Measurements from ENCODE around the gene POM121L2. TPM values are rescaled to one million over a fixed set of nuclear protein-coding genes. Genes with fewer than 3 reads are reported as not detected.

The POM121L2 gene
- total and polyA plus RNA-seq, 2 of the 13 experiments (the other 11 are each of a cell fraction or from before 2014, with no cell fraction given) = not detected

GRCh38 chr6:27332692-27333641 is 20.9 kb upstream of the POM121L2 start (continued):
- no peak for TF ChIP-seq ZNF337 (CRISPR knock-in tag; IDR thresholded peaks at IDR 0.05; ENCODE audit: borderline replicate concordance, low read depth)
- TF ChIP-seq SNAI1 (CRISPR knock-in tag; IDR thresholded peaks at IDR 0.05; ENCODE audit: borderline replicate concordance) = no peak
- no peak for TF ChIP-seq ZFP41 (CRISPR knock-in tag; IDR thresholded peaks at IDR 0.05; ENCODE audit: borderline replicate concordance)
- TF ChIP-seq ZNF20 (CRISPR knock-in tag; IDR thresholded peaks at IDR 0.05) = no peak
- TF ChIP-seq HCFC1 (IDR thresholded peaks at IDR 0.05; ENCODE audit: low read depth, low read length) = no peak
- no peak for TF ChIP-seq ZNF552 (CRISPR knock-in tag; IDR thresholded peaks at IDR 0.05; ENCODE audit: borderline replicate concordance)
- TF ChIP-seq MEF2D (CRISPR knock-in tag; IDR thresholded peaks at IDR 0.05) = 0 out of 2 replicates have a peak, but pooled peaks have one; percentile 45
- TF ChIP-seq RBFOX2 (IDR thresholded peaks at IDR 0.05; ENCODE audit: low read depth, low read length) = no peak
- TF ChIP-seq SNAPC2 (CRISPR knock-in tag; IDR thresholded peaks at IDR 0.05) = no peak
- TF ChIP-seq GMEB2 (CRISPR knock-in tag; IDR thresholded peaks at IDR 0.05; ENCODE audit: low read depth) = 0 out of 2 replicates have a peak, but pooled peaks have one; percentile 9
- no peak for TF ChIP-seq HBP1 (CRISPR knock-in tag; IDR thresholded peaks at IDR 0.05; ENCODE audit: low read depth)
- TF ChIP-seq AGO1 (IDR thresholded peaks at IDR 0.05; ENCODE audit: low read depth, low read length, poor library complexity, severe bottlenecking) = no peak
- no peak for TF ChIP-seq ZNF124 (CRISPR knock-in tag; IDR thresholded peaks at IDR 0.05)
- TF ChIP-seq ZBED4 (CRISPR knock-in tag; IDR thresholded peaks at IDR 0.05; ENCODE audit: borderline replicate concordance) = peak; percentile 84
- TF ChIP-seq ZSCAN25 (CRISPR knock-in tag; IDR thresholded peaks at IDR 0.05) = no peak
- no peak for TF ChIP-seq ZFP37 (CRISPR knock-in tag; IDR thresholded peaks at IDR 0.05; ENCODE audit: borderline replicate concordance)
- TF ChIP-seq ISX (CRISPR knock-in tag; conservative IDR thresholded peaks at IDR 0.05) = no peak
- TF ChIP-seq DBP (CRISPR knock-in tag; IDR thresholded peaks at IDR 0.05; ENCODE audit: not compliant biosample characterization) = no peak
- TF ChIP-seq MTF1 (CRISPR knock-in tag; IDR thresholded peaks at IDR 0.05) = no peak
- no peak for TF ChIP-seq ZNF550 (CRISPR knock-in tag; IDR thresholded peaks at IDR 0.05; ENCODE audit: borderline replicate concordance)
- TF ChIP-seq ZNF615 (CRISPR knock-in tag; IDR thresholded peaks at IDR 0.05; ENCODE audit: borderline replicate concordance) = no peak
- TF ChIP-seq SPEN (CRISPR knock-in tag; IDR thresholded peaks at IDR 0.05; ENCODE audit: low read depth) = no peak

All from HepG2 (cell line).